Anterior cingulate cortex (tissue), 58 donors: ENCODE results near the gene MATN1.

ENCODE experiments used
- DNase-seq, 58 donors: peaks; one replicate each; lab custom pipeline; 2025; lab: John Stamatoyannopoulos, UW

The MATN1 gene

DNA sequence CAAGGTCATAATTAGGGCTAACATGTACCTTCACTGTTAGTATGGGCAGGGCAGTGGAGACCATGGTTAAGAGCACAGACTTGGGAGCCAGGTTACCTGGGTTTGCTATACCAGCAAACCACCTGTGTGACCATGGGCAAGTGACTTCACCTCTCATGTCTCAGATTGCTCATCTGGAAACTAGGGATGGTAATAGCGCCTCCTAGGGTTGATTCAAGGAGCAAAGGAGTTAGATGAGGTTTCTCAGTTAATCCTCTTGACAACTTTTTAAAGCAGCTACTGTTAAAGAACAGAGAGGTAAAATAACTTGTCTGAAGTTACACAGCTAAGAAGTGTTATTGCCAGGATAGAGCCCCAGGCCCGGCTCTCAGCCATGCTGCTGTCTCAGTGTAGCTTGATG lies 790 bp upstream of the MATN1 start:
- DNase-seq: no peak

DNA sequence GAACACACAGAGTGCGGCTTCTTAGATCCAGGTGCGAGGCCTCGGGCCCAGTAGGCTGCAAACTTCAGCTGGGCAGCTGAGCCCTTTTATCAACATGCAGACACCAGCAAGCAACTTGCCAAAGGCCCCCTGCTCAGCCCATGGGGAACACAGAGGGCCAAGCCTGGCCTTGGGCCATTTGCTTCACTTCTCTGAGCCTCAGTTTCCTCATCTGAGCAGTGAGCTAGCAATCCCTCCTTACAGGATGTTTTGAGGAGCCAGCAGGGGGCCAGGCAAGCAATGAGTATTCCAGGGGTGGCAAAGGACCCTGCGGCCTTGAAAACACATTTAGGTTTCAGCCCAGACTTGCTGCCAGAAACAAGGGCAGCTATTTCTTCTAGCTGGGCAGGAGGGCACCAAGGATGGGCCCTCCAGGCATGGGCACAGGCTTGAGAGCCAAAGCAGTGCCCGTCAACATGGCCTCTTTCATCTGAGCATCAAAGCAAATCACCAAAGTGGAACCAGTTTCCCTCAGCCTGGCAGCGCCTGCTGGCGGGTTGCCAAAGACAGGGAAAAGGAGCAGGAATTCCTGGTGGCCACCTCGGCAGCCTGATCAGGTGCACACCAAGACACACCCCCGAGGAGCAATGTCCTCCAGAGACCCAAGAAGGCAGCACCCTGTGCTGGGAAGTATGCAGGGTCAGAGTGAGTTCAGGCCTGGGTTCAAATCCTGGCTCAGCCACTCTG lies 1.4 kb downstream of the MATN1 start:
- peak in 3 of 58 donors; percentile 14 to 24 (median 21) for DNase-seq

DNA sequence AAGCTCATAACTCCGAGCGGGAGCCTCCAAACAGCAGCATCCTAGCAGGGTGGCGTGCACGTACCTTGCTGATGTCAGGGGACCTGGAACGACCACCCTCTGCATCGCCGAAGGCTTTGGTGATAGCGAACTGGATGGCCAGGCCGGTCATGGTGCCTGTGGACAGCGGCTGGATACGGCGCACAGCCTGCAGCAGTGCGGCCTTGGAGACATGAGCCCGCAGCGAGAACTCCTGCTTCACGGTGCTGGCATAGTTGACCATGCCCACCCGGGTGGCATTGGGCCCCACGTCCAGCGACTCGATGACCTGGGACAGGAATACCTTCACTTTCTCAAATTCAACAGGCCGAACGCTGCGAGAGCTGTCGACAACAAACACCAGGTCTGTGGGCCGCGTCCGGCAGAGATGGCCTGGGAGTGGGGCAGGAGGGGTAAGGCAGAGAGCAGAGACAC lies 2.0 kb downstream of the MATN1 start:
- DNase-seq: no peak

- DNase-seq: no peak
Observed at GRCh38 chr1:30720271-30721223, 2.8 kb downstream of the MATN1 start.

DNA sequence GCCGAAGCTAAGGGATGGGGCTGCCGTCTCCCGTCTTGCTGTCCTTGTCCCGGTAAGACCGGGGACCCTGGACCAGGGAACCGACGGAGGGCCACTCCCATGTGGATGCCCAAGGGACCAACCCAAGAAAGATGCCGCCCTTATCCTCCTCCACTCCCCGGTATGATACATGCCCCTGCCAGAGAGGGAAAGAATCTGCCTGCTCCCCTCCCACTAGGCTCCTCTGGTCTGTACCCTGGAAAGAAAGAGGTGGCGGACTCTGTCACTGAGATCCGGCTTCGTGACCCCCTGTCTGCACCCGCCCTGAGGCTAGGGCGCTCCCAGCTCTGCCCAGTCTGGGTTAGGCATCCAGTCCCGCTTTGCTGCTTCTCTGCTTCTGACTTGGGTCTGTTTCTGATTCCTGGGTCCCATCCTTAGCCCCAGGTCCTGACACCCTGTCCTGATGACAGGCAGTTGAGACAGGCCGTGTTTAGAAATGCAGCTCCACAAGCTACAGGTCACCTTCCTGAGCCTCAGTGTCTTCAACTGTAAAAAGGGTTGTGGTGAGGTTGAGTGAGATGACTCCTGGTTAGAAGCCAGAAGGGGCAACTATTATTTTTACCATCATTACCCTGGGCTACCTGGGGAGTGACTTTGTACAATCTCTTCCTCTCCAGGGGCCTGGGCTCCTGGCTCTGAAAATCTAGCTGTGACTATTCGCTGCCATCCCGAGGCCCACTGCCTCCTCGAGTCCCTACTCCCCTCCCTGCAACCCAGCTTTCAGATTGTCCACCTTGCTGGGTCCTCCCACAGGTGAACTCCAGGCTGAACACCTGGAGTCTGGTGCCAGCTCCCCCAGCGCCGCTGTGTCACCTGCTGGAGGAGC lies 3.7 kb downstream of the MATN1 start:
- peak in 12 of 58 donors; percentile 63 to 88 (median 76) for DNase-seq

GRCh38 chr1:30718636-30719405 lies 4.6 kb downstream of the MATN1 start:
- DNase-seq: peak in 48 of 58 donors; percentile 43 to 100 (median 80)

DNA sequence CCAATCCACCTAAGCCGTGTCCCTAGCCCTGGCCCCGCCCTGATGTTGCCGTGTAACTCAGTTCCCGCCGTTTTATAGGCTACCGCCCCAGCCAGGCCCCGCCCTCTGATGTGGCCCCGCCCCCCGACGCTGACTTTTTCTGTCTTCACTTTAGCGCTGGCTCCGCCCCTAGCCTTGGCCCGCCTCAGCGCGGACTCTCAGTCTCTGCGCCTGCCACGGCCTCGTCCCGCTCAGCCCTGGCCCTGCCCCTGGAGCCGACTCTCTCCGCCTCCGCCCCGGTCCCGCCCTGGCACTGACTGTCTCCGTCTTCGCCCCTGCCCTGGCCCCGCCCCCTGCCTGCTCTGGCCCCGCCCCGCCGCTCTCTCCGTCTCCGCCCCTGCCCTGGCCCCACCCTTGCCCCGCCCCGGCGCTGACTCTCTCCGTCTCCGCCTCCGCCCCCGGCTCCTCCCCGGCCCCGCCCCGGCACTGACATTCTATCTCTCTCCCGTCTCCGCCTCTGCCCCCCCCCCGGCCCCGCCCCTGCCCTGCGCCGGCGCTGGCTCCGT lies 5.2 kb downstream of the MATN1 start:
- DNase-seq: peak; percentile 79 to 100 (median 99)

DNA sequence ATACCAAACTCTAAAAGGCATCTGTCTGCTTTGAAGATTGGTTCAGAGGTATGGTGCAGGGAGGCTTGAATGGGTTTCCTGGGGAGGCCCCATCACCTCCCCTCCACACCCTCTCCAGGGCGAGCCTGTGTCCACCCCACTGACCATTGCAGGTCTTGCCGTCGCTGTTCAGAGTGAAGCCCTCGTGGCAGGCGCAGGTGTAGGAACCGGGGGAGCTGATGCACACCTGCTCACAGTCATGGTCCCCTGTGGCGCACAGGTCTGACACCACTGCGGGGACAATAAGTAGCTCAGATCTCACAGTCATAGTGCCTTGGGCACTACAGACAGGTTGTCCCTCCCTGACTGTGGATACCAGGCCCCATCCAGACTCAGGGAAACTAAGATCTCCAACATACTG lies 6.7 kb downstream of the MATN1 start:
- no peak for DNase-seq

DNA sequence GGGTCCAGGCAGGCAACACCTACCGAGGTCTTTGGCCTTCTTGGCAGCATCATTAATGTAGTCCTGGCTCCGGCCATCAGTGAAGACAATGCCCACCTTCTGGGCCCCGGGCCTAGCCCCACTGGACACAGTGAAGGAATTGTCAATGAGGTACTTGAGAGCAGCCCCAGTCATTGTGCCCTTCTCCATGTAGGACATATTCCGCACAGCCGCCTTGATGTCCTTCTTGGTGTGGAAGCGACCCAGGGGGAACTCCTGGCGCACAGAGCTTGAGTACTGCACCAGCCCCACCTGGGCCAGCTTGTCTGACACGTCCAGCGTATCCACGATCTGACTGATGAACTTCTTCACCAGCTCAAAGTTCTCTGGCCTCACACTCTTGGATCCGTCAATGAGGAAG lies 7.5 kb downstream of the MATN1 start:
- DNase-seq: no peak

DNA sequence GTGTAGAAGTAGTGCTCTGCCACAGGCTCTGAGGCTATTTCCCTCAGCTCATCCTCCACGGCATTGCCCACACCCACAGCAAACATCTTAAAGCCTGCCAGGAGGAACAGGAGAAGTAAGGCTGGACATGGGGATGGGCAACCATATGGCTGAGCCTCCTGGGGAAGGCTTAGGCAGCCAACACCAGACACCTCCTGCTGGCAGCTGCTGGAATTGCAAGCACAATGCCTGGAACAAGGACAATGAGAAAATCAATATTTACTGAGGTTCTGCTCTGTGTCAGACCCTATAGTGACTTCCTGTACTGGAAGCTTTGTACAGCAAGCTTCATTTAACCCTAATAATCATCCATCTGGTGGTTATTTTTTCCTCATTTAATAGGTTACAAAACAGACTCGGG lies 8.2 kb downstream of the MATN1 start:
- DNase-seq: no peak

DNA sequence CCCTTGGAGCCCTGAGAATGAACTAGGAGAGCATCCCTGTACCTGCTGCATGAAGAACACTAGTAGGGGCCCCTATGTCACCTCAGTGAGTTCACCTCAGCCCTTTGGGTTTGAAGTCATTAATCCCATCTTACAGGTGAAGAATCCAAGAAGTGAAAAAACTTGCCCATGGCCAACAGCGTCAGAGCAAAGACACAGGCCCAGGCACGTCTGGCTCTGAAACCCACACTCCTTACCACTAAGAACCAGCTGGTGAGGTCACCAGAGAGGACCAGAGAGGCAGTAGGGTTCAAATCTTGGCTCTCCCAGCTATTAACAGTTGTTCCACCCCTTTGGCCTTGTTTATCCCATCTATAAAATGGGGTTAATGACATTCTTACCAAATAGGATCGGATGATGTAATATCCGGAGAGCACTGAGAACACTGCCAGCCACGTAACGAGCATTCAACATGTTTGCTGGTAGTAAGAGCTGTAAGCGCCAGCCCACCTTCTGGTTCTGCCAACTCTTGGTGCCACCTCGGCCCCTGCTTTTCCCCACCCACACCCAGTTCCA lies 8.8 kb downstream of the MATN1 start:
- no peak for DNase-seq

DNA sequence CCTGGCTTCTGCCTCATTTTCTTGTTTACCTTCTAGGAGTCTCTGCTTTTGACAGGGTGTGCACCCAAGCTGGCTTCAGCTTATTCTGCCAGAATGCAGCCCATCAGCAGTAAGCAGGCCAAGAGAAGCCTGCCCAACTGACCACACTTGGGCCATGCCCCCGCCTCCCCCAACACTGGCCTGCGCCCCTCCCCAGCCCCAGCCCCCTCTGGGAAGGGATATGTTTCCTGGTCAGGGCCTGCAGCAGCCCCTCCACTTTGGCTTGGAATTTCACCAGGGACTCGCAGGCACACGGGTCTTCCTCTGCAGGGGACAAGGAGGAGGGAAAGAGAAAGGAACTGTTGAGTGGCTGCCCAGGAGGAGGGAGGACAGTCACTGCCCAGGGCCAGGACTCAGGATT lies 9.4 kb downstream of the MATN1 start:
- no peak for DNase-seq

DNA sequence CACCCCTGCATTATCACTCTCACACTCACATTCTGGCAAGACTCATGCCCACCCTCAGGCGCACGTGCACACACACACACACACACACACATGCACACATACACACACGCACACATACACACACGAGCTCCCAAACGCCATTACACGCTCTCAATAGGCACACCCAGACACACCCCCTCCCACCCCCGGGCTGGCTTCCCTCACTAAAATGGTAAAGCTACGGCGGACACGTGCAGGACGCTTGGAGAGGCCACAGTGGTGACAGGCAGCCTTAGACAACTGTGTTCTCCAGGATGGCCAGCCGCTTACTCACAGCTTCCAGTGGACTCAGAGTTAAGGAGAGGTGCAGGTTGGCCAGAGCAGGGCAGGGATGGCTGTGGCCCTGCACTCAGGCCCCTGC lies 10.1 kb downstream of the MATN1 start:
- no peak for DNase-seq

DNA sequence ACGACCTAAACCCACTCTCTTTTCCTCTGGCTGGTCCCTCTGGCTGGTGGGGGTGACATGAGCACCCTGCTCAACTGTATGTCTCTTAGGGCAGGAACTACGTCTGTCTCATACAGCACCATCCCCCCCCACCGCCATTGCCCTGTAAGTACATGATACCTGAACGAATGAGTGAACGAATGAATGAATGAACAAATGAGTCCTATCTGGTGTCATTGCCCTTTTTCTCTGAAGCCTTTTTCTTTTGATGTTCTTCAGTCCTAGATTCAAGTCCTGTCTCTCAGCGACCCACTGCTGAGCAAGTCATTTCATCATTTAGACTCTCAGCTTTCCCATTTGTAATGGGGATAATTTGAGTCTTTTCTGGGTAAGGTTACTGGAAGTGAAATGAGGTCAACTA lies 10.8 kb downstream of the MATN1 start:
- DNase-seq: no peak

GRCh38 chr1:30710407-30710806 lies 13.0 kb downstream of the MATN1 start:
- no peak for DNase-seq

GRCh38 chr1:30708361-30708728 lies 15.0 kb downstream of the MATN1 start:
- no peak for DNase-seq

DNA sequence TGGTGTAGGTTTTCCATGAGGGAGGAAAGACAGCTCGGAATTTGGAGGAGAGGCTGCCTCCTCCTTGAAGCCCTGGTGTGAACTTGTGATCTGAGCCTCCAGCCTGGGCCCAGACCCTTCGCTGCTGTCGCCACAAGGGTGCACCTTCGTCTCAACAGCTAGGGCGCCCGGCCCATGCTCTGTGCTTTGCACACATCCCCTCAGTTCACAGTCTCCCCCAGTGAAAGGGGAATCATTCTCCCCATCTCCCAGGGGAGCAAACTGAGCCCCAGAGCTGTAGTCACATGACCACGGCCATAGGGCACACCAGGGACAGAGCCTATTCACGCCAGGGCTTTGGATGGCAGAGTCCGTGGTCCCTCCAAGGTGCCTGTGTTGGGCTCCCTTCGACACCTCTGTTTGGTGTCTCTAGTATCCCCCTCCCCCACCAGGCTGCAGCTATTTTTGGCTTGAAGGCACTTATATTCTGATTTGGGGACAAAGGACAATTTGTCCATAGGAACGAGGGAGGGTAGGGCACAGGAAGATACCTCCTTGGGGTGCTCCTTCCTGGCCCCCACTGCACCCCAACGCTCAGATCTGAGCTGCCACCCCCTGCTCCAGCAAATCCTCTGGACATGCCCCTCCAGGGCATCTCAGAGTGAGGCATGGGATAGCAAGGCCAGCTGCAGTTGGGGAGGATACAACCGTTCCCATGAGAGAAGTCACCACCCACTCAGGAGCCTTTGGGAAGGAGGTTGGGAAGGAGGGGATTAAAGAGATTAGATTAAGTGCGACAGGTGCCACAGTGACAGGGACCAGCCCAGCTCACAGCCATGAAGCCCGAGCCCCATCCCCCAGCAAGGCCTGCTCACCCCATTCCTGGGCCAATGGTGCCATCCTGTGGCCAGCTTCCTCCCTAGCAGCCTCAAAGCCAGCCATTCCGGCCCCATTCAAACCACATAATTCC lies 15.7 kb downstream of the MATN1 start:
- peak in 56 of 58 donors; percentile 7 to 86 (median 70) for DNase-seq

DNA sequence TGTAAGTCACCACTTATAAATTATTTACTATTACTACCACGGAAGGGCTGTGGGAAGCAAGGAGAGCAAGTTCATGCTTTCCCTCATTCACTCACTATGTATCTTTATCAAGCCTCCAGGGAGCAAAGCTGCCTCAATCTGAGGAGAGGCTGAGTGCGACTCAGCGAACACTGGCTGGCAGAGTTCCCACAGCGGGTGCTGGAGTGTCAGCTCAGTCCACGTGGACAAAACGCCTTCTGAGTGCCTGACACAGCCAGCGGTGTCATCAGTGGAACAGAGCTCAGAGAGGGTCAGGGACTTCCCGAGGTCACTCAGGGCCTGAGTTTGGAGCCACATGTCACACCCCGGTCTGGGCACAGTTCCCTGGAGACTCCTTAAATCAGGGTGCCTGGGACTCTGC lies 16.9 kb downstream of the MATN1 start:
- peak in 26 of 58 donors; percentile 5 to 79 (median 36) for DNase-seq
